GM13976 (cell line): ENCODE results near the gene PCBP2.
A peak's percentile ranks its signal among the peaks of the same experiment; 100 is the strongest.

ENCODE experiments used
- DNase-seq: peaks from one replicate; pipeline ENCODE4 v3.0.0; 2012; ENCODE audit warnings: low spot score
- CTCF ChIP-seq: IDR thresholded peaks from 2 replicates; pipeline ENCODE4 v1.5.1; 2012; ENCODE audit warnings: borderline replicate concordance, mild to moderate bottlenecking; ENCODE audit not compliant: insufficient read depth; ENCODE audit errors: extremely low read depth, missing control alignments, control extremely low read depth
- in situ Hi-C: fragments of 300-500 bp; cut with MboI; formaldehyde crosslinking; loops from one replicate; pipeline ENCODE4 v1.12.0; 2022; ENCODE audit warnings: low sequenced_read_pairs, mixed read lengths, inconsistent platforms; ENCODE audit not compliant: unreplicated experiment

Gene PCBP2

GRCh38 chr12:53489242-53489864 lies 37.5 kb downstream of the PCBP2 start:
- TF ChIP-seq CTCF: no peak
- DNase-seq: no peak
- in situ Hi-C loops: no loop called here

DNA sequence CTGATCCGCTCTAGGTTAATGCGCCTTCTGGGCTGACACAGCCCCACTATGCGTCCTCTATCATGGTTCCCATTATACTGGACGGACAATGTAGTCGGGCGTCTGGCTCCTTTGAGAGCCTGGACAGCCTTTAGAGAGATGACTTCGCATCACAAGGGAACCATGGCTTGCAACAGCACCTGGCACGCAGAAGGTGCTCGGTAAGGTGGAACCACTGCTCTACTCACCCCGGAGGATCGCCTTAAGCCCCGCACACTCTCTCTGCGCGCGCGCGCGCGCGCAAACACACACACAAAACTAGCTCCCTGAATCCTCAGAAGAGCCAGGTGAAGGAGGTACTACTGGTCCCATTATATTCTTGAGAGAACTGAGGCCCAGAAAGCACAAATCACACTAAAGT lies 40.3 kb downstream of the PCBP2 start:
- TF ChIP-seq CTCF: no peak
- no peak for DNase-seq
- in situ Hi-C loops: no loop called here

- in situ Hi-C loops: no loop called here
- DNase-seq: peak; percentile 95
- no peak for TF ChIP-seq CTCF
These were observed 41.1 kb downstream of the PCBP2 start for GRCh38 chr12:53492830-53493609.

GRCh38 chr12:53493610-53494391 lies 41.9 kb downstream of the PCBP2 start:
- TF ChIP-seq CTCF: no peak
- DNase-seq: no peak
- in situ Hi-C loops: no loop called here

- in situ Hi-C loops: no loop called here
- TF ChIP-seq CTCF: no peak
- no peak for DNase-seq
These were observed 44.2 kb downstream of the PCBP2 start for GRCh38 chr12:53495903-53496751.

DNA sequence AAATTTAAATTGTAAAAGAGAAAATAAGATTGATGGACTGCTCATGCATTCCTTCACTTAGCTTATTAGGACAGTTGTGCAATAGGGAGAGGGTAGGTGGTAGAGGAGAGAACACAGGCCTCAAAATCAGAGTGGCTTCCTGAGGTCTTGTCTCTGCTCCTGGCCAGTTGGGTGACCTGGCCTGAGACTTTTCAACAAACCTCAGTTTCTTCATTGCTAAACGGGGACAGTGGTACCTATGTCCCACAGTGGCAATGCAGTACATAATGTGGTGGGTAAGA lies 44.8 kb downstream of the PCBP2 start:
- no peak for TF ChIP-seq CTCF
- in situ Hi-C loops: no loop called here
- no peak for DNase-seq
